ENCODE results near the gene TRIM7.

Gene TRIM7

DNA sequence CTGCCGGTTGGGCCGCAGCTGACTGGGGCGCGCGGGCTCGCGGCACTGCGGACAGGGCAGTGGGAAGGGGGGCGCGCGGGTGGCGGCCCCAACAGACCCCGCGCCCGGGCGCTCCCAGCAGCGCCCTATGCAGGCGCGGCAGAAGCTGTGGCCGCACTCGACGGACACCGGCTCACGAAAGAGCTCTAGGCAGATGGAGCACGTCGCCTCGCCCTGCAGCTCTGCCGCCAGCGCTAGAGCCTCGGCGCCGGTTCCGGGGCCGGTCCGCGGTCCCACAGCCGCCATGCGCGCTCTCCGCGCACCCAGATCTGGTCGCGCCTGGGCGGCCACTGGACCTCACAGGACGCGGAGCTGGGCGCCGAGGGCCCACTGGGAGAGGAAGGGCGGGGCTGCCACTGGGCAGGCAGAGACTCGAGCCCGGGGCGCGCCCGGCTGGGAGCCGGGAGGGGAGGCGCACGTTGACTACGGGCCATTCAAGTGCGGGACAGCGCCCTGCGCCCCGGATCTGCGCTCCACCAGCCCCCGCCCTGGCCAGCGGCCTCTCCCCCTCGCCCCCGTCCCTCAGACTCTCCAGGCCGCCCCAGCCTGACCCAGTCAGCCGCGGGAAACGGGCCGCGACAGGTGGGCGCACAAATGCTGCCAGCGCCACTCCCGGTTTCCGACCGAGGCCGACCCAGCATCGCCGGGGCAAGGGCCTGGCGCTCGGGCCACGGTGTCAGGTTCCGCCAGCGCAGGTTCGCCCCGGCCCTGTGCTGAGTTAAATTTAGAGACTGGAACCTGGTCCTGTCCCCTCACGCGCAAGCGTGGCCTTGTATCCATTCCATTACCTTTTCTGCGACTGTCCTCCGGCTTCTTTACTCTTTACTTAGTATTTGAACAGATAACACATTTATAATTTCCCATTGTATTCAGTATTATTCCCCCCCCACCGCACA lies at the start of gene TRIM7:
TRIM7 (minus strand) TSS at position 371 of the 935 bp plus-strand sequence; CDS start at position 285, 86 bp downstream.
- DNase-seq: peak; percentile 50

DNA sequence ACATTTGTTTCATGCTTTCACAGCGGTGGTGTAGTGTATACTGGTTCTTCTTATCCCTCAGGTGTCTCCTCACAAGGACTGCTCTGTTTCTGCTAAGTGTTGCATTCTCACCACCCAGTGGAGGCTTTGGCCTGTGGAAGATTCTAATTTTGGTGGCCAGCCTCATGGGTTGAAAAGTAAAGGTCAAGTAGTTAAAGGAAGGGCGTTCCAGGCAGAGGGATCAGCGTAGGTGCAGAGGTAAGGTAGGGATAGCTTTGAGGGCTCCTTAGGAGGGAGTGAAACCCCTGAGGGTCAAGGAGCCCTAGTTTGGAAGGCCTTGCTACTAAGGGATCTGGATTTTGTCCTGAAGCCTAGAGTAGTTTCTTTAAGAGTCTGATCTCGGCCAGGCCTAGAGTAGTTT lies 43.3 kb upstream of the TRIM7 start:
- no peak for DNase-seq

DNA sequence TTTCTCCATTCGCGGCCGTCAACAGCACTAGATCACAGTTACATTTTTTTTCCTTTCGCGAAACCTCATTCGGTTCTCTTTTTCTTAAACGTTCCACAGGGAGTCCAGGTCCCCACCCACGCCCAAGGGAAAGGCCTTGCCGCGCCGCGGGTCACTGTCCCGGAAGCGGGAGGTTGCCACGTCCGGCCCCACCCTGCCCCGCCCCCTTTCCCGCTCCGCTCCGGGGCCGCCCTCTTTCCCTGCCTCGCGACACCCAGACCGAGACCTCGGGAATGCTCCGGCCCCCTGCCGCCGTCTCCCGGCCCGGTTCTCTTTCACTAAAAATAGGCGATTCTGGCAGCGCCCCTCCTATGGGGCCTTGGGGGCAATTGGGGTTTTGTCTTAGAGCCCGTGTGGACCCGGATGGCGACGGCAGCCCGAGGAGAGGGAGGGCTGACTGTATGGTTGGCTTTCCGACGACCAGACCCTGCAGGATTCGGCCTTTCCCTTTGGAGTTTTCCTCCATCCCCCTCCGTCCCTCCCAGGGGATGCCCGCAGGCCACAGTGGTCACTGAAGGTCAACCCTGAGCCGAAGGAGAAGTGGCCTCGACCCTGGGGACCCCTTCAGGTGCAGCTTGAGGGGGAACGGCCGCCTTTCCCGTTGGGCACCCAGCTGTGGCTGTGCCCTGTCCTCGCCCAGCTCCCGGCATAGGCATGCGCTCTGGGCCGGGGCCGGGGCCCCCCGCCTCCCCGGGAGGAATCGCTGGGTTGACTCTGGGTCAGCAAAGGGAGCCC lies 41.5 kb upstream of the TRIM7 start:
- DNase-seq: peak; percentile 94

DNA sequence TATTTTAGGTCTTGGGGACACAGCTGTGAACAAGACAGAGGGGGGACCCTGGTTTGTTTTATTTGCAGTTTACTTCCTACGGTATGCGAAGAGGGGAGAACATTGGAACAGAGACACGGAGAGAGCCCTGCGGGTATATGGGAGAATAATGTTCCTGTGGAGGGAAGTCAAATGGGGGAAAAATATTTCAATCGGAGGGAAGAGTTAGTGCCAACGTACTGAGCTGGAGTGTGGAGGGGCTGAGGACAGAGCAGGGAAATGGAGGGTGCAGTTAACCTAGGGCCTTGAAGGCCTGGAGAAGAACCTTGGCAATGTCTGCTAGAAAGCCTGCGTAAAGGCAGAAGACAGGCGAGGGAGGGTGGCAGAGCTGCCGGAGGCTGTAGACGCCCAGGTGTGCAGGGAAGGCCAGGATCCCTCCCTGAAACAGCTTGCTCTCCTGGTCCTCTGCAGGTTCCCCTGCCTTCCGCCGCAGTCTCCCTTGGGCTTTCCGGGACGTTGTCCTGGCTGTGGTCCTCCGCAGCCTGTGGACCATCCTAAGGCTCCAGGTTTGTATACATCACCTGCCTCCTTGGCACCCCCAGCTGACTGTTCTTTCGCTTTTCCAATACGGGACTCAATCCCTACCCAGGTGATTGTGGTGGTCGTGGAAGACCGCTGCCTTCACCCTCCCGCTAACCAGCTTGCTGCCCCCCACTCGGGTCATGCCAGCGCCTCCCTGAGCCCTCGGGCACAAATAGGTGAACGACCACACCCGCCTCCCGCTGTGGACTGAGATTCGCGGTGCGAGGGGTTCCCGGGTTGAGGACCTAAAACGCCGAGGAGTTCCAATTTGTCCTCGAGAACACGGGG lies 40.7 kb upstream of the TRIM7 start:
- DNase-seq: no peak

DNA sequence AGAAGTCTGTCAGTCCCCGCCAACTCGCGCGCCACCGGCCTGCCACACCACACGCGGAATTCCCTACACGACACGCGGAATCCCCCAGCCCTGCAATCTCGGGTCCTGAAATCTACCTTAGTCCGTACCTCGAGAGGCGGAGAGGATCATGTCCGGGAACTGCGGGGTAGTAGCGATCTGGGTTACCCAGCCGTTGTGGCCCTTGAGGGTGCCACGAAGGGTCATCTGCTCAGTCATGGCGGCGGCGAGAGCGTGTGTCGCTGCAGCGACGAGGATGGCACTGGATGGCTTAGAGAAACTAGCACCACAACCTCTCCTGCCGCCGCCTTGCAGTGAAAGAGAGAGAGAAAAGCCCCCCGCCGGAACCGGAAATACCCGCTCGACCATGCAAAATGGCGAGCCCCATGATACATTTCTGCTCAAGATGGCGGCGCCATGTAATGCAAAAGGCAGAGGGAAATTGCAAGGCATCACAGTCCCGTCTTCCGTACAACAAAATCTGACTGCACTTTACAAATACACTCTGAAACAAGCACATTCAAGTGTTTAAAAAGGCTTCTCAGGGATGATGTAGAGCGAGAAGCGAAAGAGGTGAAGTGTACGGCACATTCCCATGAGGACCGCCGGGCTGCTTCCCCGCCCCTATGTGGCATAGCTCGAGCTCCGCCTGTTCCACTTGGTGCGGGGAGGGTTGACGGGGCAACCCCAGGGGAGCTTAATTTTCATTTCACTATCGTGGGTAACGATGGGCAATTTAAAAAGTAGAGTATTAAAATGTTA lies 38.8 kb upstream of the TRIM7 start, which contains the start of gene RACK1:
RACK1 (minus strand) TSS at position 343 of the 780 bp plus-strand sequence; CDS start at position 237, 106 bp downstream.
- DNase-seq: peak; percentile 93

DNA sequence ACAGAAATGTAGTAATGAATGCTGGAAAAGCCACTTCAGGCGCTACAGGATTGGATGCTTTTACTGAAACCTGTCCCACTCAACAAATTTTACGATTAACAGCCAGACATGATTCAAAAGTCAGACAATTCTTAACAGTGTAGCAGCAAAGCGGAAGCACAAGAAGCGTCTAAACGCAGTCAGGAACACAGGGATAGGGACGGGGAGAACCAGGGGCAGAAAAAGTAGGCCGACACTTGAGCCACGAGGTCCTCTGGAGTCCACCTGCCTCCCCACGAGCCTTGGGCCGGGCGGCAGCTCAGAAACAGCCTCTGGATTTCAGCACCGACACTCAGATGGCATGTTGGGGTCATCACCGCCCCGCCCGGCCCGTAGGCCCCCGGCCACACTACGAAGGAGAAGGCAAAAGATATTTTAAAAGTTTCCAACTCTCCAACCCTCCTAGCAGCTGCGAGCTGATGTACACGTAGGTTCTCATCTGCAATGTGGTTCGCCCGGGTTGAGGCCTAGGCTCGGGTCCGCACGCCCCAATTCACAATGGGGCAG lies 38.1 kb upstream of the TRIM7 start:
- no peak for DNase-seq

DNA sequence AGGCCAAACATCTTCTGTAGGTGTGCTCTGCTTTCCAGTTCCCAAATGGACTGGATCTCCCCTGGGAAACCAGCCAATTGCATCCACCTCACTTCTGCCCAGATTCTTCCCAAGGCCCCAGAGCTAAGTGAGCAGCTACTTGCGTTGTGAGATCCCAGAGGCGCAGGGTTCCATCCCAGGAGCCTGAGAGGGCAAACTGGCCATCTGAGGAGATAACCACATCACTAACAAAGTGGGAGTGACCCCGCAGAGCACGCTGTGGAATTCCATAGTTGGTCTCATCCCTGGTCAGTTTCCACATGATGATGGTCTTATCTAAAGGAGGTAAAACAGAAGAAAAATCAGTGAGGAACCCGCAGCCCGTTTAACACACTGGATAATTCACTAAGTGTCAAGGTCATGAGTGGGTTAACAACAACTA lies 37.0 kb upstream of the TRIM7 start:
- DNase-seq: no peak

DNA sequence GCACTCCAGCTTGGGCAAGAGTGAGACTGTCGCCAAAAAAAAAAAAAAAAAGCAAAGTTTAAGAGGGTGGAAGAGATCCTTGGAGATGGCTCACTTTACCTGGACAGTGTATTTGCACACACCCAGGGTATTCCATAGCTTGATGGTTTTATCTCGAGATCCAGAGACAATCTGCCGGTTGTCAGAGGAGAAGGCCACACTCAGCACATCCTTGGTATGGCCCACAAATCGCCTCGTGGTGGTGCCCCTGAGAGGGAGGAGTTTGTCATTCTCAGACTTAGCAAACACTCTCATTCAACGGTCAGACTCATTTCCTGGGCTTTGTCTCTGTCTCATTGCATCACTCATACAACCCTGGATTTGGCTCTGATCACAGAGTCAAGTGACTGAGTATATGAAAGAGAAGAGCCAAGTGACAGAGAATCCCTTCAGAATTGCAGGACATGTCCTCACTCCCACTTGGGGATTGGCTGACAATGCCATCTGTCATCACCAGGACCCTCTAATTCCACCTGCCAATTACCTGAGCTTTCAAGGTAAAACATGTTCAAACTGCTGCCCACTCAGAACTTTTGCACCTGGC lies 36.5 kb upstream of the TRIM7 start:
- DNase-seq: no peak

DNA sequence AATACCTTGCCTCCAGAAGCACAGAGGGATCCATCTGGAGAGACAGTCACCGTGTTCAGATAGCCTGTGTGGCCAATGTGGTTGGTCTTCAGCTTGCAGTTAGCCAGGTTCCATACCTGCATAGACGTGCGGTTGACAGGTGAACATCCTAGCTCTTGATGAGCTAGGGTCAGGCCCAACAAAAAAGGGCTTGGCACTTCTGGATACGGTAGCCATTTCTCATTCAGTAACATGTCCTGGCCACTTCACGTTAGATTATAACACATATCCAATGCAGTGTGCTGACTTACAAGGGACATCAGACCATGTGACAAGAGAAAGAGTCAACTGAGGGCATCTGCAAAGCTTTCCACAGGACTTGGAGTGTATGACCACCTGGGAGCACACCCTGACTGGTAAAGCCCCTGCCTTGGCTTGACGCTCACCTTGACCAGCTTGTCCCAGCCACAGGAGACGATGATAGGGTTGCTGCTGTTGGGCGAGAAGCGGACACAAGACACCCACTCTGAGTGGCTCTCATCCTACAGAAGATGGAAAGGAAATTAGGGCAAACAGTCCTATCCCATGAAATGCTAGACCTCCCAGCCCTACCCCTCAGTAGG lies 34.2 kb upstream of the TRIM7 start:
- DNase-seq: no peak

DNA sequence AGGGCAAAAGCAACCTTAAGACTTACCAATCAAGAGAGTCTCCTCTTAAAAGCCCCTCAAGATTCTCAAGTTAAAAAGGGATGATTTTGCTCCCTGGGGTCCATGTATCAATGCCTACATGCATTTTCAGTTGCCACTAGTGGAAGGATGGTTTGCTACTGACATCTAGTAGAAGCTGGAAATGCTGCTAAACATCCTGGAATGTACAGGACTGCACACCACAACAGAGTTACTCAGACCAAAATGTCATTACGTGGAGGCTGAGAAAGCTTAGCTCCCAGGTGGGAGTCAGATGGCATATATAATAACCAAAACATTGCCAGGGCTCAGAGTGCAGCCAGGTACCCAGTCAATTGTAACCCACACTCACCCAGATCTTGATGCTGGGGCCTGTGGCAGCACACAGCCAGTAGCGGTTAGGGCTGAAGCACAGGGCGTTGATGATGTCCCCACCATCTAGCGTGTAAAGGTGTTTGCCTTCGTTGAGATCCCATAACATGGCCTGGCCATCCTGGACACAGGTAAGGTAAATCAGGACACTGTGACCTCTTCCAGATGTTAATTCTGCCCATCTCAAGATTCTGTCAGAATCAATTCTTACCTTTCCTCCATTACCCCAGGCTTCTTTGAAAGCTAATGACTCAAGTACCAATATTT lies 32.9 kb upstream of the TRIM7 start:
- DNase-seq: no peak

DNA sequence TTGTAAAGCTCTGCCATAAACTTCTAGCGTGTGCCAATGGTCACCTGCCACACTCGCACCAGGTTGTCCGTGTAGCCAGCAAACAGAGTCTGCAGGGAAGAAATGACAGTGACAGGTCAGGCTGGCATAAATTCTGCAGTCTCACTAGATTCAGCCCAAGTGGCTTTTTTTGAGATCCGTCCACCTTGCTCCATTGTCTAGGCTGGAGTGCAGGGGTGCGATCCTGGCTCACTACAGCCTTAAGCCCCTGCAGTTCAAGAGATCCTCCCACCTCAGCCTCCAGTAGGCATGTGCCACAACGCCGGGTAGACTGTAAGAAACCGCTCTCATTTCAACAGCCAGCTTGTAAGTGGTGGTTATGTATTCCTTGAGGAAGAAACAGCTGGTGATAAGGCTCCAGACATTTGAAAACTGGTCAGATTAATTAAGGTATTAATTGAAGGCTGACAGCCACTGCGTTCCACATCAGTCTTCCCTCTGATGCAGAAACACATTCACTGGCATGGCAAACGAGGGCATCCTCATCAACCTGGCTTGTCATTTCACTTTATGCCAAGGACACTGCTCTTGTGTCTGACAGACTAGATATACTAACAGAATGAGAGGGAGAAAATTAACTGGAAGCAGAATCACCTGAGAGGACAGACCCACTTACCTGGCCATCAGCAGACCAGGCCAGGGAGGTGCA lies 32.1 kb upstream of the TRIM7 start:
- no peak for DNase-seq

DNA sequence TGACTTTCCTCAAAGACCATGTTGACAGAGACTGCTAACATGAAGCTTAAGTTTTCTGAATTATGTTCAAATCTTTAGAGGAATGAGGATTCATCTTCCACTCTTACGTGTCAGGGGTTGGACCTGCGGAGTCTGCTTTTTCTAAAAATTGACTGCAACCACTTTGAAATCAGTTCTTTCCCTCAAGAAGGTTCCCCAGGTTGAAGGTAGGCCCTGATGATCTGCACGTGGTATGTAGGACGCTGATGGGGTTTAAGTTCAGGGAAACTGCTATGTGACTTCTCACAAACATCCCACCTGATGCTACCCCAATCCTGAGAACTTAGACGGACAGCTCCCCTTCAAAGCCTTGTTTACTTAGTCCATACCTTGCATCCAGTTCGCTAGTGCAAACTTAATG lies 31.5 kb upstream of the TRIM7 start:
- no peak for DNase-seq

DNA sequence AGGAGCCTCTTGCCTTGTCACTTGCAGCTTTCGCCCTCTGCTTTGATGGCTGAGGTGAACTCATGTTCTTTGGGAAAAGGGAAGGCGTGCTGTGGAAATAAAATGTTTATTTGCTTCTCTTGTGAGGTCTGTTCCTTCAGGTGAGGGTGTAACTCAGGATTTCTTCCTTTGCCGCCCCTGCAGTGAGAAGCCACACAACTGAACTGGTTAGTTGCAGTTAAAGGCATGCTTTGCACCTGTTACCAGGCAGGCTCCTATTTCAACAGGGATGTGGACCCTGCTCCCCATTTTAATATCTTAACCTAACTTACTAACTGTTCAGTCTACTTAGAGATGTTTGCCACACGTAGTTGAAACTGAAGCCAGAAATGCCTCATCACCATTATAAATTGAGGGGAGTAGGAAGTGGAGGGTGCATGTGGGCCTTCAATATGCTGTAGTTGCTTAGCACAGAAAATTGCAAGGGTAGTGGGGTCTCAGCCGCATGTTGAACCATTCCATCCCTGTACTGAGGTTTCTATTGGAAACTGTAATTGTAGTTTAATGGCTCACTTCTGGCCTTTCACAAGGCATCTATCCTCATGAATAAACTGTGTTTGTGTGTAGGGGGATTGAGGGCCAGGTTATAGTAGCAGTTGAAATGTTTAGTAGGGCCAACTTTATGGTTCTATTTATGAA lies 30.8 kb upstream of the TRIM7 start:
- DNase-seq: no peak

DNA sequence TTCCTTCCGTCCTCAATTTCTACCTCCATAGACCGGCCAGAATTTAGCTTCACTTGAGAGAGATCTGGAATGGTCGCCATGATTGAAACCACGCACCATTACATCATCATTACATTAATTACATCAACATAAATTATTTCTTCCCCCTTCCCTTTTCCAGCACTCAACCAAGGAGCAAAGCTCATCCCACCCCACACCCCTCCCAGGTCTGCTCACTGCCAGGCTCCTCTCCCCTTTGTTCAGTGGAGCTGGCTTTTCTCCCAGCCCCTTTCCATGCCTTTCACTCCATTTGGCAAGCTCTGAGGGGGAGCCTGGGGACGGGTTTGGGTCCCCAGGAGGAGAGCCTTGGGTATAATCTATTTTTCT lies 30.3 kb upstream of the TRIM7 start:
- DNase-seq: no peak

DNA sequence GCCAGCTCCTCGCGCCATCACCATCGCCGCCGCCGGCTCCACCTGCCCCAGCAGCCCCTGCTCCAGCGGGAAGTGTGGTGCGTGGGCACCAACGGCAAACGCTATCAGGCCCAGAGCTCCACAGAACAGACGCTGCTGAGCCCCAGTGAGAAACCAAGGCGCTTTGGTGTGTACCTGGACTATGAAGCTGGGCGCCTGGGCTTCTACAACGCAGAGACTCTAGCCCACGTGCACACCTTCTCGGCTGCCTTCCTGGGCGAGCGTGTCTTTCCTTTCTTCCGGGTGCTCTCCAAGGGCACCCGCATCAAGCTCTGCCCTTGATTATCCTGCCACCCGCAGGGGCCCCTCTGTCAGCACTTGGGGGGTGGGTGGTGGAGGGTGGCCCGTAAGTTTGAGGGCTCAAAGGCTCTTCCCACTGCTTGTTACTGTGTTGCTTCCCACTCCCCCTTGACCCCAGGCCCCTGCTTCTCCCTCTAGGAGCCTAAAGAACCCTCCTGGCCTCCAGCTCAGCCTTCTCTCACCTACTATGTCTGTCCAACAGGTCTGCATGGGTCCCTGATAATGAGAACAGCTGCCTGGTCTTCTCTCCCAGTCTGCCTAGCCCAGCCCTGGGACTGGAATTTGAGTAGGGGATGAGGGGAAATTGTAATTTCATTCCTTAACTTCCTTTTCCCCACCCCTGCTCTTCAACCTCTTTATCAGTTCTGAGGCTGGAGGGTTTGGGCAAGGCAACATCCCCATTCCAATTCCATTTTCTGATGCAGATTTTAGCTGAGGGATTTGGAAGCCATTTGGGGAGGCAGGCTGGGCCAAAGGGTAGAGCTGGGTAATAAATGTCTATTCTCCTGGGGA lies 29.7 kb upstream of the TRIM7 start:
- no peak for DNase-seq

DNA sequence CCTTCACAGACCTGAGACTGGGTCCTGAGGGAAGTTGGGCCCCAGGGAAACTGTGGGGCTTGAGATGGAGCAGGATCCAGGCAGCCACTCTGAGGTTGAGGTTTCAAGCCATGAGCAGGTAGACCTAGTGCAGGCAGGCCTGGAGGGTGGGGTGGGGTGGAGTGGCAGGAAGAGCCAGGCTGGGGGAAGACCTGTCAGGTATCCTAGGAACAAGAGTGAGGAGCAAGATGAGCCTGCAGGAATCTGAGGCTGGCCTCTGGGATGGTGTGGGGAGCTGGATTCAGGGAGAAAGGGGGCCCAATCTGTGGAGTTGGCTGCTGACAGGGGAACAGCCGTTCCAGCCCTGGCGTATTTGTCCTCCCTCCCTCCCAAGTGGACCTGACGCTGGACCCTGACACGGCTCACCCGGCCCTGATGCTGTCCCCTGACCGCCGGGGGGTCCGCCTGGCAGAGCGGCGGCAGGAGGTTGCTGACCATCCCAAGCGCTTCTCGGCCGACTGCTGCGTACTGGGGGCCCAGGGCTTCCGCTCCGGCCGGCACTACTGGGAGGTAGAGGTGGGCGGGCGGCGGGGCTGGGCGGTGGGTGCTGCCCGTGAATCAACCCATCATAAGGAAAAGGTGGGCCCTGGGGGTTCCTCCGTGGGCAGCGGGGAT lies 28.9 kb upstream of the TRIM7 start:
- DNase-seq: no peak

DNA sequence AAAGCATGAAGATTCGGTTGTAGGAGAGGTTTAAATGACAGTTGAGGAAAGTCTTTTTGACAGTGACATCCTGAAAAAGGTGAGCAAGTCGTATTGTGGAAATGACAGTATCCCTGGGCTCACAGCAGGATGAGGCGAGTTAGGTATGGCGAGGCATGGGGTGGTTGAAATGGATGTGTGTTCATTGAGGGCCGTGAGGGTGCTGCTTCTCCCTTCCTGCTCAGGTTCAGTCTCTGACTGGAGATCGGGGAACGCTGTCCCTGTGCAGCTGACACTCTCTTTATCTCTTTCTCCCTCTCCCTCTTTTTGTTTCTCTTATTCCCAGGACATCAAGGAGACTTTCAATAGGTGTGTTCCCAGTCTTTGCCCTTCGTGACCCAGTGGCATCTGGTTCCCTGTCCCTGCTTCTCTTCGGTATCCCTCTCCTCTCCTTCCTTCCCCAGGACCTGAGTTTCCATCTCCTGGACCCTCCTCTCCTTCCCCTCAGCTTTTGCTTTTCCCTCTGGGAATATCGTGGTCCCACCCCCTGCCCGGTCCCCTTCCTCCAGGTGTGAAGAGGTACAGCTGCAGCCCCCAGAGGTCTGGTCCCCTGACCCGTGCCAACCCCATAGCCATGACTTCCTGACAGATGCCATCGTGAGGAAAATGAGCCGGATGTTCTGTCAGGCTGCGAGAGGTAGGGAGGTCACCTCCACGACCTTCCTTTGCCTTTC lies 28.2 kb upstream of the TRIM7 start:
- no peak for DNase-seq

All from left hindlimb (tissue), 1 donor.